Measurements from ENCODE around the gene RBMS1.

- no peak for TF ChIP-seq CTCF (IDR thresholded peaks at IDR 0.05)
- no peak for TF ChIP-seq POLR2AphosphoS5 (IDR thresholded peaks at IDR 0.05)
- no peak for TF ChIP-seq POLR2A (IDR thresholded peaks at IDR 0.05)
These were observed 124.3 kb downstream of the RBMS1 start for GRCh38 chr2:160368988-160369930.

Data from breast epithelium (tissue), 3 donors.